ENCODE measurements around the gene WAPL.
"Not testable (repeated sequence)": the region's sequence is repeated elsewhere in the genome, so short reads cannot be mapped to it uniquely, and the experiment has no call there.

WAPL gene

DNA sequence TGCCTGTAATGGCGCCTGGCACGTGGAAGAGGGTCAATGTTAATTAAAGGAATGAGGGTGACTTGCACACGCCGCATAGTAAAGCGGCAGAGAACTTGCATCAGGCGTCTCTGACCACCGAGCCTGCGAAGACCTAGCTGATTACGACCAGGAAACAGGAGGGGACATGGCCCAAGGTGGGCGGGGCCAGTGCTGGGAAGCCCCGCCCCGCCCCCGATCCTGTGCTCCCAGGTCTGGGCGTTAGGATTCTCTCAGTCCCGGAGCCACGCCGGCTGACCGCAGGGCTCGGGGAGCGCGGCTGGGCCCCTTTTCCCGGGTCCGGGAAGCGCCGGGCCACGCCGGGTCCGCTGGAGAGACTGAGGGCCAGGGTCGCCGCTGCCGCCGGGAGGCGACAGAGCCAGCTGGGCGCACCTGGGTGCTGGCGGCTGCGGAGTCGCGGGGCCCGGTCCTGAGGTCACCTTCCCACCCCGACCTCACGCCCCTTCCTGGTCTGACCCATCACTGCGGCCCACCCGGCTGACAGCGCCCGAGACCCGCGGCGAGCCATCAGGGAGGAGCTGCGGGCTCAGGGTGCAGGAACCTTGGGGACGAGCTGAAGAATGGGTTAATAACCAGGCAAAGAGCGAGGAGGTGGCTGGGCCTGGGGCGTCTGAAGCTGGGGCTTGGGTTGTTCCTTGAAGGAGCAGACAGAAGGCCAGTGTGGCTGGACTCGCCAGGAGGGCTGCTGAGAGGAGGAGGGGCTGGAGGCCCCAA is 132.0 kb downstream of the WAPL start:
- in situ Hi-C loops (cut with MboI; ENCODE audit: low sequenced_read_pairs) = no loop called here

GRCh38 chr10:86389109-86389440 is 132.5 kb downstream of the WAPL start:
- in situ Hi-C loops (cut with MboI; ENCODE audit: low sequenced_read_pairs) = not testable (repeated sequence)

- in situ Hi-C loops (cut with MboI; ENCODE audit: low sequenced_read_pairs) = no loop called here
These were observed 133.4 kb downstream of the WAPL start for GRCh38 chr10:86388119-86388704.

DNA sequence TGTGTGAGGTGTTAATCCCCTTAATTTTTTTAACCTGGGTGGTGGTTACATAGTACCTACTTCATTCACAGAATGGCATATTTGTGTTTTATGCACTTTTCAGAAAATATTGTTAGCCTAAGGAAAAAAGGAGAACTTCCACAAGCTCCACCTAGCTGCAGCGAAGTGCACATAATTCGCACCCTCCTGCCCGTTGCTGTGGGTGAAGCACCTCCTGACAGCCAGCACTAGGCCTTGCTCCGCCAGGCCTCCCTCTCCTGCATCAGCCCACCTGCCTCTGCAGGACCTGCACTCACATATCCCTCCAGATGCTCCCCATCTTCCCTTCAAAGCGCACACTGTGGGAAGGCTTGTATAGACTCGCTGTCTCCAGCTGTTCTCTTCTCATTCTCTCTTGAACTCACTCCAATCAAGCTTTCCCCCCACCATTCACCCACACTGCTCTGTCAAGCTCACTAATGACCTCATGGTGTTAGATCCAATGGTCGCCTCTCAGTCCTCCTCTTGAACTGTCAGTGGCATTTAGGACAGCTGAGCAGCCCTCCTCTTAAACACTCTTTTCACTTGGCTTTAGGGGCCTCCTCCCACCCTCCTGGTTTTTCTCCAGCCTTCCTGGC is 134.3 kb downstream of the WAPL start:
- in situ Hi-C loops (cut with MboI; ENCODE audit: low sequenced_read_pairs) = no loop called here

- in situ Hi-C loops (cut with MboI; ENCODE audit: low sequenced_read_pairs) = no loop called here
These were observed 135.8 kb downstream of the WAPL start for GRCh38 chr10:86385806-86386205.

All from hTERT RPE-1 (cell line).